ENCODE measurements around the gene ATP9A.

- TF ChIP-seq CTCF (IDR thresholded peaks at IDR 0.05; ENCODE audit: low read depth, low read length, poor library complexity, severe bottlenecking) = no peak
- no peak for TF ChIP-seq EZH2phosphoT487 (IDR thresholded peaks at IDR 0.05; ENCODE audit: borderline replicate concordance, low read length)
Measured at GRCh38 chr20:51588762-51589161, 179.4 kb downstream of the ATP9A start.

Measured in DOHH2 (cell line).